ENCODE data around the gene ENGASE.

DNA sequence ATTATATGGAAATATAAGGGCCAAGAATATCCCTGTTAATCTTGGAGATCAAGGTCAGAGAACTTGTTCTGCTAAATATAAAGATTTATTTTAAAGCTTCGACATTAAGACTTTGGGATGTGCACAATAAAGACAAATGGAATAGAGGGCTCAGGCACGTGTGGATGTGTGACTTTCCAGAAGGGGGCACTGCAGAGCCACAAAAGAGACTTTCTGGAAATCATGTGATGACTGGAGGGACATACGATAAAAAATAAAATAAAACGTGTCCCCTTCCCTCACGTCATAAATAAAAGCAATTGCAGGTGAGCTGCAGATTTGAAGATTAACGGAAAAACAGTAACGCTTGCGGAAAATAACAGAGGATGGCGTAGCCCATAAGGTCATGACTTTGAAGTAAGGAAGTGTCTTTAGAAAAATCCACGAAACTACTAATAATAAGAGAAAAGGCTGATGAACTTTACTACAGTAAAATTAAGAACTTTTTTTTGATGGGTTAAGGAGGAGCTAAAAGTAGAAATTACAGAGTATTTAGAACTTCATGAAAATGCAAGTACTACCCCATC, 9.4 kb upstream of the ENGASE start:
- TF ChIP-seq, protein P1, sequence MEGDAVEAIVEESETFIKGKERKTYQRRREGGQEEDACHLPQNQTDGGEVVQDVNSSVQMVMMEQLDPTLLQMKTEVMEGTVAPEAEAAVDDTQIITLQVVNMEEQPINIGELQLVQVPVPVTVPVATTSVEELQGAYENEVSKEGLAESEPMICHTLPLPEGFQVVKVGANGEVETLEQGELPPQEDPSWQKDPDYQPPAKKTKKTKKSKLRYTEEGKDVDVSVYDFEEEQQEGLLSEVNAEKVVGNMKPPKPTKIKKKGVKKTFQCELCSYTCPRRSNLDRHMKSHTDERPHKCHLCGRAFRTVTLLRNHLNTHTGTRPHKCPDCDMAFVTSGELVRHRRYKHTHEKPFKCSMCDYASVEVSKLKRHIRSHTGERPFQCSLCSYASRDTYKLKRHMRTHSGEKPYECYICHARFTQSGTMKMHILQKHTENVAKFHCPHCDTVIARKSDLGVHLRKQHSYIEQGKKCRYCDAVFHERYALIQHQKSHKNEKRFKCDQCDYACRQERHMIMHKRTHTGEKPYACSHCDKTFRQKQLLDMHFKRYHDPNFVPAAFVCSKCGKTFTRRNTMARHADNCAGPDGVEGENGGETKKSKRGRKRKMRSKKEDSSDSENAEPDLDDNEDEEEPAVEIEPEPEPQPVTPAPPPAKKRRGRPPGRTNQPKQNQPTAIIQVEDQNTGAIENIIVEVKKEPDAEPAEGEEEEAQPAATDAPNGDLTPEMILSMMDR (IDR thresholded peaks at IDR 0.05) = peak; percentile 17 to 93 (median 83)
- no peak for TF ChIP-seq POLR2A (IDR thresholded peaks at IDR 0.05)

Data from Peyer's patch (tissue), 4 donors.